MM.1S (cell line): Measurements from ENCODE around the gene CNTNAP2.

Experiments
- EZH2phosphoT487 ChIP-seq: fragments of 300-600 bp; sonication (generic); IDR thresholded peaks from 2 replicates; pipeline ENCODE4 v1.6.1; 2018; ENCODE audit warnings: antibody characterized with exemption, low read length
- TF ChIP-seq, protein P1 (sequence below): fragments of 300-600 bp; sonication (generic); IDR thresholded peaks from 2 replicates; pipeline ENCODE4 v1.5.1; 2016; ENCODE audit warnings: antibody characterized with exemption, low read length, mixed read lengths

GRCh38 chr7:148218603-148219002 is 2102.0 kb downstream of the CNTNAP2 start:
- TF ChIP-seq, protein P1, sequence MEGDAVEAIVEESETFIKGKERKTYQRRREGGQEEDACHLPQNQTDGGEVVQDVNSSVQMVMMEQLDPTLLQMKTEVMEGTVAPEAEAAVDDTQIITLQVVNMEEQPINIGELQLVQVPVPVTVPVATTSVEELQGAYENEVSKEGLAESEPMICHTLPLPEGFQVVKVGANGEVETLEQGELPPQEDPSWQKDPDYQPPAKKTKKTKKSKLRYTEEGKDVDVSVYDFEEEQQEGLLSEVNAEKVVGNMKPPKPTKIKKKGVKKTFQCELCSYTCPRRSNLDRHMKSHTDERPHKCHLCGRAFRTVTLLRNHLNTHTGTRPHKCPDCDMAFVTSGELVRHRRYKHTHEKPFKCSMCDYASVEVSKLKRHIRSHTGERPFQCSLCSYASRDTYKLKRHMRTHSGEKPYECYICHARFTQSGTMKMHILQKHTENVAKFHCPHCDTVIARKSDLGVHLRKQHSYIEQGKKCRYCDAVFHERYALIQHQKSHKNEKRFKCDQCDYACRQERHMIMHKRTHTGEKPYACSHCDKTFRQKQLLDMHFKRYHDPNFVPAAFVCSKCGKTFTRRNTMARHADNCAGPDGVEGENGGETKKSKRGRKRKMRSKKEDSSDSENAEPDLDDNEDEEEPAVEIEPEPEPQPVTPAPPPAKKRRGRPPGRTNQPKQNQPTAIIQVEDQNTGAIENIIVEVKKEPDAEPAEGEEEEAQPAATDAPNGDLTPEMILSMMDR: no peak
- no peak for TF ChIP-seq EZH2phosphoT487
